B cell (primary cell): ENCODE results near the gene GTF2A1.

Source experiments
- EZH2 ChIP-seq: IDR thresholded peaks from 2 replicates; pipeline ENCODE4 v1.6.1; 2012; ENCODE audit warnings: borderline replicate concordance, low read depth, mild to moderate bottlenecking, moderate library complexity, low read length; ENCODE audit not compliant: insufficient read depth, poor library complexity, severe bottlenecking
- TF ChIP-seq, protein P1 (sequence below): fragments of 200-600 bp; IDR thresholded peaks from one replicate; pipeline ENCODE4 v1.8.0; 2022; ENCODE audit warnings: antibody characterized with exemption, mild to moderate bottlenecking

- TF ChIP-seq, protein P1, sequence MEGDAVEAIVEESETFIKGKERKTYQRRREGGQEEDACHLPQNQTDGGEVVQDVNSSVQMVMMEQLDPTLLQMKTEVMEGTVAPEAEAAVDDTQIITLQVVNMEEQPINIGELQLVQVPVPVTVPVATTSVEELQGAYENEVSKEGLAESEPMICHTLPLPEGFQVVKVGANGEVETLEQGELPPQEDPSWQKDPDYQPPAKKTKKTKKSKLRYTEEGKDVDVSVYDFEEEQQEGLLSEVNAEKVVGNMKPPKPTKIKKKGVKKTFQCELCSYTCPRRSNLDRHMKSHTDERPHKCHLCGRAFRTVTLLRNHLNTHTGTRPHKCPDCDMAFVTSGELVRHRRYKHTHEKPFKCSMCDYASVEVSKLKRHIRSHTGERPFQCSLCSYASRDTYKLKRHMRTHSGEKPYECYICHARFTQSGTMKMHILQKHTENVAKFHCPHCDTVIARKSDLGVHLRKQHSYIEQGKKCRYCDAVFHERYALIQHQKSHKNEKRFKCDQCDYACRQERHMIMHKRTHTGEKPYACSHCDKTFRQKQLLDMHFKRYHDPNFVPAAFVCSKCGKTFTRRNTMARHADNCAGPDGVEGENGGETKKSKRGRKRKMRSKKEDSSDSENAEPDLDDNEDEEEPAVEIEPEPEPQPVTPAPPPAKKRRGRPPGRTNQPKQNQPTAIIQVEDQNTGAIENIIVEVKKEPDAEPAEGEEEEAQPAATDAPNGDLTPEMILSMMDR: no peak
- no peak for TF ChIP-seq EZH2
Measured at GRCh38 chr14:81264671-81265070, 43.9 kb upstream of the GTF2A1 start.
